H1 (cell line): ENCODE measurements around the gene PRDM1. TPM values are rescaled to one million over a fixed set of nuclear protein-coding genes. Genes with fewer than 3 reads are reported as not detected.

Experiments used
- CTCF ChIA-PET: fragments of 300-600 bp; sonication (Branson Sonifier 250); formaldehyde crosslinking; loops from one replicate; lab custom pipeline; 2021; ENCODE audit not compliant: partially characterized antibody; lab: Charles Lee
- POLR2A ChIA-PET: fragments of 300-600 bp; sonication (Branson Sonifier 250); formaldehyde crosslinking; loops from one replicate; lab custom pipeline; 2021; ENCODE audit warnings: inconsistent platforms; ENCODE audit not compliant: partially characterized antibody; lab: Charles Lee
- DNase-seq, 2 experiments: peaks; one replicate each; pipeline versions ENCODE4 v3.0.0 to v3.0.0-alpha.2; 2010 to 2022; ENCODE audit warnings: low spot score in 2 of 2, low read depth in 1 of 2, mixed read lengths in 1 of 2
- FAIRE-seq: peaks from 2 replicates; lab custom pipeline; 2011; peaks lifted over from hg19 to GRCh38; lab: Jason Lieb, UNC
- H2AFZ ChIP-seq: 2 replicates; pipeline ENCODE4 v1.8.1; 2012; ENCODE audit warnings: low read length, inconsistent platforms
- H2AK5ac ChIP-seq: 2 replicates; pipeline ENCODE4 v1.6.1; 2013; ENCODE audit warnings: low read depth, low read length
- H2BK120ac ChIP-seq: replicated peaks from 2 replicates; pipeline ENCODE3; 2013; ENCODE audit warnings: low read depth, low read length, inconsistent platforms
- H2BK12ac ChIP-seq: 2 replicates; pipeline ENCODE4 v1.6.1; 2013; ENCODE audit warnings: low read depth, low read length
- H2BK15ac ChIP-seq: 2 replicates; pipeline ENCODE4 v1.6.1; 2013; ENCODE audit warnings: low read length
- H2BK20ac ChIP-seq: 2 replicates; pipeline ENCODE4 v1.6.1; 2013; ENCODE audit warnings: low read length
- H2BK5ac ChIP-seq: 2 replicates; pipeline ENCODE4 v1.6.1; 2013; ENCODE audit warnings: low read depth, low read length
- H3K14ac ChIP-seq: 2 replicates; pipeline ENCODE4 v1.6.1; 2013; ENCODE audit warnings: inconsistent platforms; ENCODE audit not compliant: insufficient read length
- H3K18ac ChIP-seq: 2 replicates; pipeline ENCODE4 v1.6.1; 2013; ENCODE audit warnings: low read length; ENCODE audit errors: extremely low read depth
- H3K23ac ChIP-seq: 2 replicates; pipeline ENCODE4 v1.6.1; 2013; ENCODE audit warnings: inconsistent platforms; ENCODE audit not compliant: insufficient read length
- H3K23me2 ChIP-seq: 2 replicates; pipeline ENCODE4 v1.6.1; 2013; ENCODE audit warnings: low read depth, low read length
- H3K27ac ChIP-seq: 2 replicates; pipeline ENCODE4 v1.6.1; 2011; ENCODE audit warnings: low read depth, low read length, inconsistent platforms
- H3K27me3 ChIP-seq, 4 experiments: replicated peaks in 1 of 4; 1 replicate in 1 of 4; 2 replicates in 3 of 4; pipeline versions ENCODE4 v1.6.1 to v1.8.1; 2011 to 2013; ENCODE audit warnings: low read length in 3 of 4, mild to moderate bottlenecking in 3 of 4, inconsistent platforms in 2 of 4, mixed read lengths in 2 of 4, moderate library complexity in 1 of 4; ENCODE audit not compliant: control insufficient read depth in 3 of 4, insufficient read depth in 3 of 4; ENCODE audit errors: extremely low read depth in 1 of 4
- H3K36me3 ChIP-seq, 4 experiments: 2 replicates each; pipeline versions ENCODE4 v1.6.1 to v1.8.1; 2011 to 2013; ENCODE audit warnings: mild to moderate bottlenecking in 4 of 4, low read length in 3 of 4, moderate library complexity in 2 of 4, control low read depth in 1 of 4, inconsistent platforms in 1 of 4; ENCODE audit not compliant: insufficient read depth in 4 of 4, control insufficient read depth in 2 of 4
- H3K4ac ChIP-seq: replicated peaks from 2 replicates; pipeline ENCODE3; 2013; ENCODE audit warnings: low read length, low read depth, mixed read lengths, inconsistent platforms; ENCODE audit not compliant: insufficient read length
- H3K4me1 ChIP-seq, 4 experiments: replicated peaks in 1 of 4; 1 replicate in 1 of 4; 2 replicates in 3 of 4; pipeline versions ENCODE4 v1.6.1 to v1.8.1; 2011 to 2013; ENCODE audit warnings: low read length in 3 of 4, inconsistent platforms in 2 of 4, mixed read lengths in 1 of 4; ENCODE audit not compliant: insufficient read depth in 4 of 4, control insufficient read depth in 3 of 4
- H3K4me2 ChIP-seq, 2 experiments: 2 replicates each; pipeline versions ENCODE4 v1.6.1 to v1.8.1; 2011 to 2013; ENCODE audit warnings: low read depth in 2 of 2, low read length in 2 of 2, control low read depth in 1 of 2, inconsistent platforms in 1 of 2, mild to moderate bottlenecking in 1 of 2; ENCODE audit not compliant: insufficient read depth in 1 of 2
- H3K4me3 ChIP-seq, 4 experiments: fragments of 200-600, 300-600 bp in 1 of 4; sonication (generic), shearing (Covaris generic), sonication (Bioruptor Twin) in 1 of 4; 2 replicates each; pipeline versions ENCODE4 v1.5.1 to v1.8.1; 2011 to 2016; ENCODE audit warnings: low read length in 4 of 4, low read depth in 3 of 4, control low read depth in 2 of 4, inconsistent platforms in 2 of 4, mild to moderate bottlenecking in 2 of 4, mixed read lengths in 1 of 4, moderate library complexity in 1 of 4; ENCODE audit not compliant: insufficient read depth in 2 of 4; ENCODE audit errors: extremely low read depth in 1 of 4
- H3K56ac ChIP-seq: replicated peaks from 2 replicates; pipeline ENCODE3; 2013; ENCODE audit warnings: low read depth, mild to moderate bottlenecking, mixed read lengths, low read length, inconsistent platforms; ENCODE audit not compliant: insufficient read length
- H3K79me1 ChIP-seq: 2 replicates; pipeline ENCODE4 v1.6.1; 2013; ENCODE audit warnings: low read depth, low read length, control low read depth
- H3K79me2 ChIP-seq, 2 experiments: 2 replicates each; pipeline versions ENCODE4 v1.6.1 to v1.8.1; 2012 to 2013; ENCODE audit warnings: low read length in 2 of 2, mild to moderate bottlenecking in 2 of 2, inconsistent platforms in 1 of 2; ENCODE audit not compliant: insufficient read depth in 2 of 2, control insufficient read depth in 1 of 2
- H3K9ac ChIP-seq, 4 experiments: replicated peaks in 1 of 4; 1 replicate in 1 of 4; 2 replicates in 3 of 4; pipeline versions ENCODE4 v1.6.1 to v1.8.1; 2011 to 2013; ENCODE audit warnings: low read depth in 3 of 4, low read length in 3 of 4, control low read depth in 2 of 4, mild to moderate bottlenecking in 2 of 4, moderate library complexity in 2 of 4, inconsistent platforms in 1 of 4; ENCODE audit errors: extremely low read depth in 1 of 4
- H3K9me3 ChIP-seq, 2 experiments: 2 replicates each; pipeline versions ENCODE4 v1.6.1 to v1.8.1; 2012 to 2013; ENCODE audit warnings: mild to moderate bottlenecking in 2 of 2, moderate library complexity in 2 of 2, control low read depth in 1 of 2, inconsistent platforms in 1 of 2, low read depth in 1 of 2, low read length in 1 of 2, mixed read lengths in 1 of 2; ENCODE audit not compliant: insufficient read depth in 2 of 2
- H4K20me1 ChIP-seq, 2 experiments: replicated peaks in 1 of 2; 2 replicates each; pipeline versions ENCODE3 to v1.8.1; 2011 to 2013; ENCODE audit warnings: inconsistent platforms in 2 of 2, low read length in 2 of 2, mild to moderate bottlenecking in 1 of 2; ENCODE audit not compliant: insufficient read depth in 2 of 2, control insufficient read depth in 1 of 2
- H4K5ac ChIP-seq: 2 replicates; pipeline ENCODE4 v1.6.1; 2013; ENCODE audit warnings: low read length, low read depth, mixed read lengths, inconsistent platforms; ENCODE audit not compliant: insufficient read length
- H4K8ac ChIP-seq: 2 replicates; pipeline ENCODE4 v1.8.0; 2013; ENCODE audit warnings: mild to moderate bottlenecking, moderate library complexity, low read length, inconsistent platforms; ENCODE audit not compliant: insufficient read depth; ENCODE audit errors: extremely low read depth
- H4K91ac ChIP-seq: replicated peaks from 2 replicates; pipeline ENCODE3; 2013; ENCODE audit warnings: low read length, mixed read lengths, inconsistent platforms; ENCODE audit not compliant: insufficient read length
- MAX ChIP-seq: IDR thresholded peaks from 2 replicates; pipeline ENCODE4 v1.6.1; 2012; ENCODE audit warnings: inconsistent platforms
- SUZ12 ChIP-seq: fragments of 200-600 bp; sonication (generic); IDR thresholded peaks from 2 replicates; pipeline ENCODE4 v1.6.1; 2012; ENCODE audit warnings: mild to moderate bottlenecking, inconsistent platforms, low read length, moderate library complexity, mixed read lengths
- WGBS, 2 experiments: shearing (Covaris generic) in 1 of 2; methylation state at CpG; one replicate each; pipeline versions ENCODE4 v1.1.6 to v1.1.7; 2013 to 2015; ENCODE audit warnings: low lambda C conversion rate in 2 of 2, mixed read lengths in 2 of 2, inconsistent platforms in 1 of 2, low coverage in 1 of 2, missing lambda C conversion rate in 1 of 2; ENCODE audit not compliant: insufficient replicate concordance in 2 of 2, insufficient coverage in 1 of 2, insufficient read length in 1 of 2; ENCODE audit errors: extremely low coverage in 1 of 2, missing lambda C conversion rate in 1 of 2; 5-methylcytosine and 5-hydroxymethylcytosine counted together
- polyA plus RNA-seq, 7 experiments: library from polyadenylated mRNA; depleted of rRNA in 3 of 7; stranded (reverse) in 5 of 7; unstranded in 2 of 7; fragments of >200 nt in 5 of 7; fragments of 200-250 nt in 2 of 7; gene quantifications; 1 replicate in 5 of 7; 2 replicates in 1 of 7; 4 replicates in 1 of 7; pipeline versions ENCODE4 v1.2.1 to v1.2.3, GENCODE V29; 2011 to 2013; ENCODE audit warnings: missing spikeins in 2 of 7, mixed read lengths in 2 of 7
- total RNA-seq: library from RNA; stranded (reverse); fragmentation: NEBNext Ultra II Directional; extraction: Animal tissue kit (Norgen Biotek cat#: 25700); gene quantifications from 2 replicates; pipeline ENCODE4 v1.2.1, GENCODE V29; 2021

PRDM1 gene
- total and polyA plus RNA-seq, 2 of the 8 experiments (the other 6 are each of a cell fraction or from before 2014, with no cell fraction given) = 0.21 to 0.74 TPM

- 81% methylated on average over 4 of the region's 4 CpGs; no CpG with 5 or more reads in 1 of the 2 experiments for WGBS, 2 experiments
- no peak for TF ChIP-seq MAX
- no peak for TF ChIP-seq SUZ12
Observed at GRCh38 chr6:106124015-106124414, 37.9 kb downstream of the PRDM1 start.

More at GRCh38 chr6:106124015-106124414, 37.9 kb downstream of the PRDM1 start:
- Histone ChIP-seq H2BK5ac (no peak overlapping the region), H3K79me1 (no peaks in the 10 kb centered on the region), H3K4me1 (no peaks in the 10 kb centered on the region), H3K18ac (no peak overlapping the region), H4K20me1 (no peaks in the 10 kb centered on the region), H3K27me3 (no peaks in the 10 kb centered on the region), H2BK15ac (no peak overlapping the region), H3K4ac (no peak overlapping the region), H4K5ac (no peak overlapping the region), H3K23me2 (no peaks in the 10 kb centered on the region), H3K4me3 (no peak overlapping the region), H3K27ac (no peak overlapping the region), H3K9me3 (no peaks in the 10 kb centered on the region), H4K91ac (no peak overlapping the region), H4K8ac (no peak overlapping the region), H2AFZ (no peak overlapping the region), H3K4me2 (no peak overlapping the region), H2BK20ac (no peak overlapping the region), H2BK12ac (no peak overlapping the region), H3K14ac (no peak overlapping the region), H3K23ac (no peak overlapping the region), H3K36me3 (no peaks in the 10 kb centered on the region), H2AK5ac (no peak overlapping the region), H2BK120ac (no peak overlapping the region), H3K9ac (no peak overlapping the region), H3K56ac (no peak overlapping the region), H3K79me2 (no peaks in the 10 kb centered on the region)
- FAIRE-seq = no peak
- ChIA-PET CTCF (interaction anchor here (0.7 to 1.6 kb wide), 5 partner anchors 10 to 736 kb away, joined by 3 to 6 read pairs (median 3); no protein-coding TSS in a partner anchor), POLR2A (no interaction called here)
- DNase-seq = no peak
